Duodenal mucosa (tissue), 2 donors: Measurements from ENCODE around the gene NCDN.

Source experiments
- H3K27ac ChIP-seq: one replicate; pipeline ENCODE4 v1.7.0; 2013; ENCODE audit warnings: low read depth, low read length
- H3K27me3 ChIP-seq, 2 donors: one replicate each; pipeline ENCODE4 v1.7.0; 2013; ENCODE audit warnings: low read length in 2 of 2, control low read depth in 1 of 2; ENCODE audit not compliant: insufficient read depth in 2 of 2, control insufficient read depth in 1 of 2
- H3K36me3 ChIP-seq, 2 donors: one replicate each; pipeline ENCODE4 v1.7.0; 2013; ENCODE audit warnings: low read length in 2 of 2, control low read depth in 1 of 2; ENCODE audit not compliant: insufficient read depth in 2 of 2, control insufficient read depth in 1 of 2
- H3K4me1 ChIP-seq, 2 donors: one replicate each; pipeline ENCODE4 v1.7.0; 2013; ENCODE audit warnings: low read length in 2 of 2, control low read depth in 1 of 2; ENCODE audit not compliant: insufficient read depth in 2 of 2, control insufficient read depth in 1 of 2
- H3K4me3 ChIP-seq, 2 donors: one replicate each; pipeline ENCODE4 v1.7.0; 2013; ENCODE audit warnings: low read length in 2 of 2, low read depth in 1 of 2
- H3K9ac ChIP-seq, 2 donors: one replicate each; pipeline ENCODE4 v1.7.0; 2013; ENCODE audit warnings: low read length in 2 of 2, low read depth in 1 of 2
- H3K9me3 ChIP-seq, 2 donors: one replicate each; pipeline ENCODE4 v1.7.0; 2013; ENCODE audit warnings: low read length in 2 of 2, control low read depth in 1 of 2; ENCODE audit not compliant: control insufficient read depth in 1 of 2

Gene NCDN

DNA sequence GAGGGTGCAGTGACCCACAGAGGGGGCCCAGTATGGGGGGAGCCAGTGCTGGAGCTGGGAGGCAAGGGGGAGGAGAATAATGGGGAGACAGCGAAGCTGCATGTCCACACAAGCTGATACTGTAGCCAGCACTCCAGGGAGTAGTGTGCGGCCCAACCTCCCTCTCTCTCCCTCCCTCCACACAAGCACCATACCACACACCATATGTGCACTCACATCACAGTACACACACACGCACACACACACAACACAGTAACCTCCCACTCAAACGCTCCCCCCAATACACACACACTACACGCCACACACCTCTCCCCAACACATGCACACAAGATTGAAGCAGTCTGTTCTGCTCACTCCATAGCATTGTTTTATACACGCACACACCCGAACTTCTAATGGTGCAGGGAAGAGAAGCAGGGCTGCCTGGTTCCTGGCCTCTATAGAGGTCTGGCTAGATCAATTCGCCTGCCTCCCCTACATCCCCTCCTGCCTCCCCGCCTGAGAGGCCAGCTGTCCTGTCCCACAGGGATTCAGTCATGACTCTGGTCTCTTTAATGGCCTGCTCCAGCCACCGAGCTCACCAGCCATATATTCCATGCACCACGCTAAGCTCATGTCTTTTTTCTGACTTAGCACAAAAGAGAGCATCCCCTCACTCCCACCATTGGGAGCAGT, 3.8 kb downstream of the NCDN start:
- H3K27me3 ChIP-seq, result no peaks in the 10 kb centered on the region
- peaks cover 2 to 4% of the 10 kb centered on the region in 2 donors for H3K36me3 ChIP-seq
- H3K4me1 ChIP-seq, result peaks cover 16 to 24% of the 10 kb centered on the region in 2 donors
- H3K4me3 ChIP-seq, result no peak overlapping the region
- H3K27ac ChIP-seq, result no peak overlapping the region
- H3K9me3 ChIP-seq, result no peaks in the 10 kb centered on the region
- no peak overlapping the region for H3K9ac ChIP-seq

DNA sequence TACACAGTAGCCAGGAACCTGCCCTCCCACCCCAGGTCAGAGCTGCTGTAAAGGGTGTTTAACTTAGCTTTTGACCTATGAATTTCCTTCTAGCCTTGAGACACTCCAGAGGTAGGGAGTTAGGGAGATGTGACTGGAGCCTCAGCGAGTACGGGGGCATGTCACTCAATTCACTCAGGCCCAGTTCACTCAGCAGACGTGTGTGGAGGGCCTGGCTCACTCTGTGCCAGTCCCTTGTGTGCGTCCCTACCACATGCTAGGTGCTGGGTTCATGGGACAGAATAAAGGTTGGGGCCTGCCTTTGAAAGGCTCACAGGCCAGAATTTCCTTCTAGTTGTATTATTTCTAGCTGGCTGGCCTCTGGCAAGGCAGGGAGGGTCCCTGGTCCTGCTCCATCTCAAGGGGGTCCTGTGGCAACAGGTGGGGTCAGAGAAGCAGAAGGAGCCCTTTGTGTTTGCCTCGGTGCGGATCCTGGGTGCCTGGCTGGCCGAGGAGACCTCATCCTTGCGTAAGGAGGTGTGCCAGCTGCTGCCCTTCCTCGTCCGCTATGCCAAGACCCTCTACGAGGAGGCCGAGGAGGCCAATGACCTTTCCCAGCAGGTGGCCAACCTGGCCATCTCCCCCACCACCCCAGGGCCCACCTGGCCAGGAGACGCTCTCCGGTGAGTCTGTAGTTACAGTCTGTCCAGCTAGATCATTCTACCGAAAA, 4.5 kb downstream of the NCDN start:
- peaks cover 2 to 9% of the 10 kb centered on the region in 2 donors for H3K36me3 ChIP-seq
- H3K4me3 ChIP-seq, result no peak overlapping the region
- H3K27ac ChIP-seq, result no peak overlapping the region
- no peak overlapping the region for H3K9ac ChIP-seq
- no peaks in the 10 kb centered on the region for H3K27me3 ChIP-seq
- H3K4me1 ChIP-seq, result peaks cover 14 to 20% of the 10 kb centered on the region in 2 donors
- no peaks in the 10 kb centered on the region for H3K9me3 ChIP-seq

DNA sequence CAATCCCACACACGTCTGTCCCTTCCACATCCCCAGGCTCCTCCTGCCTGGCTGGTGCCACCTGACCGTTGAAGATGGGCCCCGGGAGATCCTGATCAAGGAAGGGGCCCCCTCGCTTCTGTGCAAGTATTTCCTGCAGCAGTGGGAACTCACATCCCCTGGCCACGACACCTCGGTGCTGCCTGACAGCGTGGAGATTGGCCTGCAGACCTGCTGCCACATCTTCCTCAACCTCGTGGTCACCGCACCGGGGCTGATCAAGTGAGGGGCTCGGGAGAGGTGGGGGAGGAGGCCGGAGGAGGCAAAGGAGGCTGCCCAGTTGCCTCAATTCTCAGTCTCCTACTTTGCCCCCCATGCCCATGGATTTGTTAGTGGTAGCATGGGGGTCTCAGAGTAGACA, 5.6 kb downstream of the NCDN start:
- Histone ChIP-seq H3K9ac (no peak overlapping the region), H3K9me3 (no peaks in the 10 kb centered on the region), H3K36me3 (peaks cover 2 to 9% of the 10 kb centered on the region in 2 donors), H3K4me1 (peaks cover 10 to 13% of the 10 kb centered on the region in 2 donors), H3K27me3 (no peaks in the 10 kb centered on the region), H3K4me3 (no peak overlapping the region), H3K27ac (no peak overlapping the region)

DNA sequence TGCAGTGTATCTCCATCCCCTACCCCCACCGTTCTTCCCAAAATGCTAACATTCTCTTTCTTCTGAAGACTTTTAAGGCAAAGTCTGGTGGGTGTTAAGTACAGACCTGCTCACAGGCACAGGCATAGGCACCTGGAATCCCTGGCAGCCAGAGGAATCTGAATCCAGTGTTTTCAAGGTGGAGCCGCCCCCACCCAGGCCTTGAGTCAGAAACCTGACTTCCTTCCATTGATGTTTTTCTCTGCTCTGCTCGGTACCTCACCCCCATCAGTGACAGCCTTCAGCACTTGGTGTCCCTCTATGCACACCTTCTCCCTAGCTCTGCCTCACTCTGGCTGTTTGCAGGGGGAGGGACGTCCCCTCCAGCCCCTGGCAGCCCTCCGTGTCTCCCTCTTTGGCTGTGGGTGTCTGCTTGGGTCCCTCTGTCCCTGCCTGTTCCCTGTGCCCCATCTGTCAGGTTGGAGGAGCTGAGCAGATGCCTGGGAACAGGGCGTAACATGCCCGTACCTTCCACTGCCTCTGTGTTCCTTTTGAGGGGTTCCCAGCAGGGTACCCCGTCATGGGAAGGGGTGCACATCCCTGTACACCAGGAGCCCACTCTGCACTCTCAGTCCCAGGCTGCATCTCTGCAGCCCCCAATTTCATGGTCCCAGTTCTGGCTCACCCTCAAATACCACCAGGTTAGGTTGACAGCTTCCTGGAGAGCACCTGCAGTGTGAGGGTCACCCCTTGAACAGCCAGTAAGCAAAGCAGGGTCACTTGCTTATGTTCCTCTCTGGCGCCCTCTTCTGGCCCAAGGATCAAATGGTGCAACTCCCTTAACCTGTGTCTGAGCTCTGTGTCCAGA, 6.7 kb downstream of the NCDN start:
- H3K4me1 ChIP-seq, result peaks cover 4 to 8% of the 10 kb centered on the region in 2 donors
- no peak overlapping the region for H3K27ac ChIP-seq
- peaks cover 2 to 9% of the 10 kb centered on the region in 2 donors for H3K36me3 ChIP-seq

GRCh38 chr1:35564884-35565741, 7.5 kb downstream of the NCDN start:
- Histone ChIP-seq H3K27ac (no peak overlapping the region), H3K9me3 (no peaks in the 10 kb centered on the region), H3K9ac (no peak overlapping the region), H3K4me1 (peaks cover 4 to 8% of the 10 kb centered on the region in 2 donors), H3K27me3 (no peaks in the 10 kb centered on the region), H3K4me3 (no peak overlapping the region), H3K36me3 (peaks cover 2 to 9% of the 10 kb centered on the region in 2 donors)

More for the DNA sequence above, 6.7 kb downstream of the NCDN start:
- Histone ChIP-seq H3K9ac (no peak overlapping the region), H3K9me3 (no peaks in the 10 kb centered on the region), H3K4me3 (no peak overlapping the region), H3K27me3 (no peaks in the 10 kb centered on the region)

GRCh38 chr1:35565742-35566133, 8.1 kb downstream of the NCDN start:
- Histone ChIP-seq H3K9ac (no peak overlapping the region), H3K27ac (no peak overlapping the region), H3K27me3 (no peaks in the 10 kb centered on the region), H3K9me3 (no peaks in the 10 kb centered on the region), H3K4me3 (no peak overlapping the region), H3K36me3 (peaks cover 2 to 9% of the 10 kb centered on the region in 2 donors), H3K4me1 (peaks cover 4% of the 10 kb centered on the region in 2 donors)

- Histone ChIP-seq H3K27ac (no peak overlapping the region), H3K9me3 (no peaks in the 10 kb centered on the region), H3K4me3 (no peak overlapping the region), H3K36me3 (peaks cover 0 to 8% of the 10 kb centered on the region in 2 donors), H3K4me1 (peaks cover 4 to 7% of the 10 kb centered on the region in 2 donors), H3K9ac (no peak overlapping the region), H3K27me3 (peaks cover 19 to 22% of the 10 kb centered on the region in 2 donors)
Measured at GRCh38 chr1:35567947-35568558, 10.5 kb downstream of the NCDN start.

DNA sequence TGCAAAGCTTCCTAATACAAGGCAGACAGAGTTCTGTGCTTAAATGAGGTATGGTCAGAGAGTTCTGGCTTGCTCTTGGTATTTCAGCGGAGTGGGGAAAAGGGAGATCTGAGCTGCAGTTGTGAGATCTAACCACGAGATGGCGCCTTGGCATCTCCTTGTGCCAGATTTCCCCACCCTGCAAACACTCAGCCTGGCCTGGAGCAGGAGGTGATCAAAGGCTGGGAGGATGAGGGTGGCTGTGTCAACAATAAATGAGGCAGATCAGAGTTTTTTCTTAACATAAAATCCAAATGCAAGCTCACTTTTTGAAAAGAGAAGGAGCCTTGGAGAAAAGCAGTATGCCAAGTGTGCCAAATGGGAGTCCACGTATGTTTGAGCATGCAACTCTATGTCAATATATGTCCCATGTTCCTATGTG, 11.4 kb downstream of the NCDN start:
- no peak overlapping the region for H3K27ac ChIP-seq
- H3K36me3 ChIP-seq, result peaks cover 0 to 6% of the 10 kb centered on the region in 2 donors
- no peak overlapping the region for H3K9ac ChIP-seq
- no peak overlapping the region for H3K4me3 ChIP-seq
- no peaks in the 10 kb centered on the region for H3K9me3 ChIP-seq
- peaks cover 7 to 10% of the 10 kb centered on the region in 2 donors for H3K4me1 ChIP-seq
- H3K27me3 ChIP-seq, result peaks cover 26 to 28% of the 10 kb centered on the region in 2 donors

- Histone ChIP-seq H3K9ac (no peak overlapping the region), H3K4me1 (peaks cover 7 to 10% of the 10 kb centered on the region in 2 donors), H3K4me3 (no peak overlapping the region), H3K9me3 (no peaks in the 10 kb centered on the region), H3K27me3 (peaks cover 26 to 35% of the 10 kb centered on the region in 2 donors), H3K36me3 (peaks cover 0 to 6% of the 10 kb centered on the region in 2 donors), H3K27ac (no peak overlapping the region)
Measured at GRCh38 chr1:35569936-35570335, 12.3 kb downstream of the NCDN start.
